Vagina (tissue), 2 donors: ENCODE results near the gene ZNF536.

Source experiments
- POLR2A ChIP-seq, 2 donors: fragments of 450-650 bp; IDR thresholded peaks; one replicate each; pipeline ENCODE4 v1.6.1; 2017; ENCODE audit warnings: antibody characterized with exemption in 2 of 2, mild to moderate bottlenecking in 2 of 2, moderate library complexity in 2 of 2
- TF ChIP-seq, protein P1 (sequence below), 3 experiments: fragments of 450-650 bp in 2 of 3; fragments of 200-600 bp in 1 of 3; sonication (generic) in 1 of 3; IDR thresholded peaks; one replicate each; pipeline ENCODE4 v1.5.1; 2017 to 2019; ENCODE audit warnings: antibody characterized with exemption in 3 of 3, mild to moderate bottlenecking in 2 of 3, moderate library complexity in 2 of 3

DNA sequence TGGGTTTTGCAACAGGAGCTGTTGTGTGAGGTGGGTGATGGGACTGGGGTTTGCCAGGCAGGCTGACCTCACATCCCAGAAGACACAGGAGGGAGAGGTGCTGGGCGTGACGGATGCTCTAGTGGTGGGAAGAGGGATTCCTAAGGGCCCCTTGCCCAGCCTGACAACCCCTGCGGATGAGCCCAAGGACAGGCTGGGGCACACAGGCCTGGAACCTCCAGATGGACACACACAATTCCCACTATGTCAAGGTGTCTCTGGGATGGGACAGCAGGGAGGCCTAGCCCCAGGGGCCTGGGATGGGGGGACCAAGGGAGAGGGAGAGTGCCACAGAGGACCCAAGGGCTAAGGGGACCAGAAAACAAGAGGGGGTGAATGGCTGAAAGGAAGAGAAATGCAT, 191.5 kb downstream of the ZNF536 start:
- no peak for TF ChIP-seq POLR2A (IDR thresholded peaks at IDR 0.05)
- TF ChIP-seq, protein P1, sequence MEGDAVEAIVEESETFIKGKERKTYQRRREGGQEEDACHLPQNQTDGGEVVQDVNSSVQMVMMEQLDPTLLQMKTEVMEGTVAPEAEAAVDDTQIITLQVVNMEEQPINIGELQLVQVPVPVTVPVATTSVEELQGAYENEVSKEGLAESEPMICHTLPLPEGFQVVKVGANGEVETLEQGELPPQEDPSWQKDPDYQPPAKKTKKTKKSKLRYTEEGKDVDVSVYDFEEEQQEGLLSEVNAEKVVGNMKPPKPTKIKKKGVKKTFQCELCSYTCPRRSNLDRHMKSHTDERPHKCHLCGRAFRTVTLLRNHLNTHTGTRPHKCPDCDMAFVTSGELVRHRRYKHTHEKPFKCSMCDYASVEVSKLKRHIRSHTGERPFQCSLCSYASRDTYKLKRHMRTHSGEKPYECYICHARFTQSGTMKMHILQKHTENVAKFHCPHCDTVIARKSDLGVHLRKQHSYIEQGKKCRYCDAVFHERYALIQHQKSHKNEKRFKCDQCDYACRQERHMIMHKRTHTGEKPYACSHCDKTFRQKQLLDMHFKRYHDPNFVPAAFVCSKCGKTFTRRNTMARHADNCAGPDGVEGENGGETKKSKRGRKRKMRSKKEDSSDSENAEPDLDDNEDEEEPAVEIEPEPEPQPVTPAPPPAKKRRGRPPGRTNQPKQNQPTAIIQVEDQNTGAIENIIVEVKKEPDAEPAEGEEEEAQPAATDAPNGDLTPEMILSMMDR (IDR thresholded peaks at IDR 0.05), result no peak
